Measurements from ENCODE around the gene NOL3.

Gene NOL3

DNA sequence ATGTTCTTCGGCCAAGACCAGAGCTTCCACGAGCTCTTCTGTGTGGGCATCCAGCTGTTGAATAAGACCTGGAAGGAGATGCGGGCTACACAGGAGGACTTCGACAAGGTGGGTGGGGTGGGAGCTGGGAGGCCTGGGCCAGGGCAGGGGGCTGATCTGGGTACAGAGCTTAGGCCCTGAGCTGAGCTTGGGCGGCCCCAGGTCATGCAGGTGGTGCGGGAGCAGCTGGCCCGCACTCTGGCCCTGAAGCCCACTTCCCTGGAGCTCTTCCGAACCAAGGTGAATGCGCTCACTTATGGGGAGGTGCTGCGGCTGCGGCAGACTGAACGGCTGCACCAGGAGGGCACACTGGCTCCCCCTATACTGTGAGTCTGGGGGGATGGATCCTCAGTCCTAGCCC is 32.1 kb downstream of the NOL3 start:
- TF ChIP-seq CREB1 (IDR thresholded peaks at IDR 0.05; ENCODE audit: low read depth) (no peak), USF1 (IDR thresholded peaks at IDR 0.05) (no peak), YY1 (IDR thresholded peaks at IDR 0.05; ENCODE audit: low read depth) (no peak), EGR1 (IDR thresholded peaks at IDR 0.05) (no peak), EP300 (IDR thresholded peaks at IDR 0.05; ENCODE audit: borderline replicate concordance) (no peak), TEAD4 (IDR thresholded peaks at IDR 0.05) (no peak)

DNA sequence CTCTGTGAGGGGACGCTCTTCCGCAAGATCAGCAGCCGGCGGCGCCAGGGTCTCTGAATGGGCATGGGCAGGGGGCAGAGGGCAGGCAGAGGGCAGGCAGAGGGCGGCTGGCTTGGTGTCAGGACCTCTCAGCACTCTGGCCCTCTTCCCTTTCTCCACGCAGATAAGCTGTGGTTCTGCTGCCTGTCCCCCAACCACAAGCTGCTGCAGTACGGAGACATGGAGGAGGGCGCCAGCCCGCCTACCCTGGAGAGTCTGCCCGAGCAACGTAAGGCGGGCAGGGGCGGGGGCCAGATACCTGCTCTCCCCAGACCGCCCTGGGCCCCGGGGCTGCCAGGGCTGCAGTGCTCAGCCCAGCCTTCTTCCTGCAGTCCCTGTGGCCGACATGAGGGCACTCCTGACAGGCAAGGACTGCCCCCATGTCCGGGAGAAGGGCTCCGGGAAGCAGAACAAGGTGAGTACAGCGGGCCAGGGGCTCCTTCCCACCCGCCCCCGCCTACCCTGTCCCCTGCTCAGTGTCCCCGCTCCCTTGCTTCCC is 32.7 kb downstream of the NOL3 start:
- TF ChIP-seq USF1 (IDR thresholded peaks at IDR 0.05) = no peak
- TF ChIP-seq TCF12 (IDR thresholded peaks at IDR 0.05; ENCODE audit: low read depth) = no peak
- TF ChIP-seq CREB1 (IDR thresholded peaks at IDR 0.05; ENCODE audit: low read depth) = no peak
- TF ChIP-seq CEBPB (IDR thresholded peaks at IDR 0.05) = no peak

DNA sequence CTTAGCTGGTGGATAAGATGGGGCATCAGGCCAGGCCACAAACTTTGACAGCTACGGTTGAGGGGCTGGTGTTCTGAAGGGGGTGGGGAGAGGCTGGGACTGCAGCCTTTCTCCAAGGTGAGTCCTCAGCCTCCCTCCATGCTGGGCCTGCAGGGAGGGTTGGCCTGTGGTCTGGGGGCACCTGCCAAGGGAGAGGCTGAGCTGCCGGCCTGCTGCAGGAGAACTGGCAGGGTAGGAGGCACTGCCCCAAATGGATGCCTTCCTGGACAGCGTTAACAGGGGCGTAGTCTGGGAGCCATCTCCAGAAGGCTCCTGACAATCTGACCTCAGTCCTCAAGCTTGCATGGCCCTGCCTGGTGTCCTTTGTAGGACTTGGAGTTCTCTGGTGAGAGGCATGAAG is 33.7 kb downstream of the NOL3 start:
- TF ChIP-seq FOXM1 (IDR thresholded peaks at IDR 0.05; ENCODE audit: borderline replicate concordance, low read depth) (no peak), YY1 (IDR thresholded peaks at IDR 0.05; ENCODE audit: low read depth) (no peak), ZBTB7A (IDR thresholded peaks at IDR 0.05; ENCODE audit: low read depth) (no peak), TAF1 (IDR thresholded peaks at IDR 0.05; ENCODE audit: low read depth) (no peak), TCF12 (IDR thresholded peaks at IDR 0.05; ENCODE audit: low read depth) (no peak), RAD21 (IDR thresholded peaks at IDR 0.05; ENCODE audit: low read depth) (no peak), EGR1 (IDR thresholded peaks at IDR 0.05) (no peak), REST (IDR thresholded peaks at IDR 0.05; ENCODE audit: low read depth) (no peak), CEBPB (IDR thresholded peaks at IDR 0.05) (no peak), MAX (IDR thresholded peaks at IDR 0.05) (no peak), NFIC (IDR thresholded peaks at IDR 0.05) (no peak), EP300 (IDR thresholded peaks at IDR 0.05; ENCODE audit: borderline replicate concordance) (no peak), TEAD4 (IDR thresholded peaks at IDR 0.05) (no peak), CREB1 (IDR thresholded peaks at IDR 0.05; ENCODE audit: low read depth) (no peak), USF1 (IDR thresholded peaks at IDR 0.05) (no peak)

DNA sequence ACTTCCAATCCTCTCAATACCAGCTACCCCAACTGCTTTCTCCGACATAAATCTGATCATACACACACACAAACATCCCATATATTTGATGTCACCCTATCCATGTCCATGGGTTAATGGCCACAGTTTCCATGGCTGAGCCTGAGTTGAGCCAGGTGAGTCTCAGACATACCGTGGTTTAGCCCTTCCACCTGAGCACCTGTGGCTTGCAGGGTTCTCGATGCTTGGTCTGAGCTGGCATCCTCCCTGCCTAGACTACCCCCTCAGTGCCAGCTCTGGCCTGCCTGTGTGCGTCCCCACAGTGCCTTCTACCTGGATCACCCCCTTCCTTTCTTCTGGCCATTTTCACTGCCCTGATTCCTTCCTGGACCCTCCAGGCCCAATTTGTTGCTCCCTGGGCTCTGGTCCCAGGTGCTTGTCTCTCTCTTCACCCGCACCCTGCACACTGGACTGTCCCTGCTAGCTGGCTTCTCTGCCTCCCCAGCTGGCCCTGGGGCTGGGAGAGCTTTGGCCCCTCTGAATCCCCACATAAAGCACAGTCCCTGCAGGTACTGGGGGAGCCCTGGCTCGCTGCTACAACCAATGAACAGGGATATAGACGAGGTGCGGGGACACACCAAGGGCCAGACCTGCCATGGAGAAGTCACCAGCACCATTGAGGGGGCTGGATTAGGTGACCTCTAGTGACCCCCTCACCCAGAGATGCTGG is 35.9 kb downstream of the NOL3 start:
- TF ChIP-seq FOXM1 (IDR thresholded peaks at IDR 0.05; ENCODE audit: borderline replicate concordance, low read depth) (no peak), NFIC (IDR thresholded peaks at IDR 0.05) (no peak), TCF12 (IDR thresholded peaks at IDR 0.05; ENCODE audit: low read depth) (no peak), REST (IDR thresholded peaks at IDR 0.05; ENCODE audit: low read depth) (no peak), ZBTB7A (IDR thresholded peaks at IDR 0.05; ENCODE audit: low read depth) (no peak)

DNA sequence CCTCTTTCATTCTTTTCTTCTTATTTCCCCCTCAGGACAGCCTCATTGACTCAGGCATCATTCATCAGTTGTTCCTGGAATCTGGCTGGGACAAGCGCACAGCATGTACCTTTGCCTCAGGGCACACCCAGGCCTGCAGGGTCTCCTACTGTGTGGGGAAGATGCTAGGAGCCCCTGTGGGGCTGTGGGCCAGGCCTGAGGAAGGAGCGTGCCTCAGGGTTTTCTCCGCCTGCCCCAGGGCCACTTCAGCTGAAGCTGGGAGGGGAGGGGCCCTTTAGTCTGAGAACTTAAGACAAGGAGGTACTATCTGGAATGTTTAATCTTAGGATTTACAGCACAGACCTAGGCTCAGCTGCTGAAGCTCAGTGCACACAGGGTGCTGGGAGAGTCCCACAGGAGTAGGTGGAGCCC is 36.5 kb downstream of the NOL3 start:
- no peak for TF ChIP-seq MAX (IDR thresholded peaks at IDR 0.05)
- TF ChIP-seq REST (IDR thresholded peaks at IDR 0.05; ENCODE audit: low read depth) = no peak
- TF ChIP-seq EP300 (IDR thresholded peaks at IDR 0.05; ENCODE audit: borderline replicate concordance) = no peak
- TF ChIP-seq YY1 (IDR thresholded peaks at IDR 0.05; ENCODE audit: low read depth) = no peak
